HEK293 (cell line): ENCODE measurements around the gene HYI.

Experiments used
- TCF7L2 ChIP-seq: IDR thresholded peaks from 2 replicates; pipeline ENCODE4 v1.6.1; 2011; ENCODE audit warnings: low read depth, mild to moderate bottlenecking, inconsistent platforms, low read length, moderate library complexity, borderline replicate concordance
- YY1 ChIP-seq: fragments of 450-650 bp; formaldehyde crosslinking; IDR thresholded peaks from 2 replicates; pipeline ENCODE4 v1.5.1; 2018; ENCODE audit warnings: missing biosample characterization, missing genetic modification characterization
- ZFP41 ChIP-seq: fragments of 450-650 bp; formaldehyde crosslinking; IDR thresholded peaks from 2 replicates; pipeline ENCODE4 v1.5.1; 2016; ENCODE audit warnings: missing biosample characterization, missing genetic modification characterization, borderline replicate concordance
- ZNF140 ChIP-seq: fragments of 450-650 bp; formaldehyde crosslinking; IDR thresholded peaks from 2 replicates; pipeline ENCODE4 v1.5.1; 2016; ENCODE audit warnings: missing biosample characterization, missing genetic modification characterization
- ZNF214 ChIP-seq: fragments of 450-650 bp; formaldehyde crosslinking; IDR thresholded peaks from 2 replicates; pipeline ENCODE4 v1.5.1; 2017; ENCODE audit warnings: missing biosample characterization, mild to moderate bottlenecking, missing genetic modification characterization, borderline replicate concordance
- ZNF292 ChIP-seq: fragments of 450-650 bp; formaldehyde crosslinking; IDR thresholded peaks from 2 replicates; pipeline ENCODE4 v1.5.1; 2016; ENCODE audit warnings: low read depth, missing biosample characterization, missing genetic modification characterization, borderline replicate concordance
- ZNF311 ChIP-seq: fragments of 450-650 bp; formaldehyde crosslinking; IDR thresholded peaks from 2 replicates; pipeline ENCODE4 v1.5.1; 2017; ENCODE audit warnings: missing biosample characterization, missing genetic modification characterization, borderline replicate concordance
- TF ChIP-seq, protein P1 (sequence below): fragments of 450-650 bp; formaldehyde crosslinking; IDR thresholded peaks from 2 replicates; pipeline ENCODE4 v1.5.1; 2016; ENCODE audit warnings: missing biosample characterization, missing genetic modification characterization
- TF ChIP-seq, protein P2 (sequence below): fragments of 450-650 bp; formaldehyde crosslinking; optimal IDR thresholded peaks from 2 replicates; pipeline ENCODE3; 2016; ENCODE audit warnings: missing biosample characterization, mild to moderate bottlenecking, missing genetic modification characterization
- TF ChIP-seq, protein P3 (sequence below): fragments of 450-650 bp; formaldehyde crosslinking; IDR thresholded peaks from 2 replicates; pipeline ENCODE4 v1.5.1; 2016; ENCODE audit warnings: missing biosample characterization, missing genetic modification characterization, low read depth
- TF ChIP-seq, protein P4 (sequence below): fragments of 450-650 bp; formaldehyde crosslinking; IDR thresholded peaks from 2 replicates; pipeline ENCODE4 v1.5.1; 2016; ENCODE audit warnings: missing biosample characterization, missing genetic modification characterization

DNA sequence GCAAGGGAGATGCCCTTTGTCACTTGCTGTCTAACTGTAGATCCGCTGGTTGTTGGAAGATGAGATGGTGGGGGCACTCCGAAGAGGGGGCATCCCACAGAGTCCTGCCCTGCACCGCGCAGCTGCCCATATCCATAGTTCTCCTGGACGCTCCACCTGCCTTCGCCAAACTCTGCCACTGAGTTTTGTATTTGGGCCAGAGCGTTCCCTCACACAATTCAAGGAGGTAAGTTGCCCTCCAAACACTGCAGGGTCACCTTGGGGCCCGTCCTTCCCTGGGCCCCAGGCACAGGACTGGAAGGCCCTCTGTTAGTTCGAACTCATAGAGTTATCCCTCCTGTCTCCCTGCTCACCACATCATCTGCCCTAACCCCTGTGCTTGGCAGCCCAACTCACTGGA lies 22.1 kb downstream of the HYI start:
- TF ChIP-seq ZNF311 (tag by site-specific recombination) (no peak), ZNF140 (tag by site-specific recombination) (no peak), ZFP41 (tag by site-specific recombination) (no peak), ZNF214 (tag by site-specific recombination) (no peak), YY1 (tag by site-specific recombination) (no peak), TCF7L2 (no peak), ZNF292 (tag by site-specific recombination) (no peak)
- TF ChIP-seq, protein P1, sequence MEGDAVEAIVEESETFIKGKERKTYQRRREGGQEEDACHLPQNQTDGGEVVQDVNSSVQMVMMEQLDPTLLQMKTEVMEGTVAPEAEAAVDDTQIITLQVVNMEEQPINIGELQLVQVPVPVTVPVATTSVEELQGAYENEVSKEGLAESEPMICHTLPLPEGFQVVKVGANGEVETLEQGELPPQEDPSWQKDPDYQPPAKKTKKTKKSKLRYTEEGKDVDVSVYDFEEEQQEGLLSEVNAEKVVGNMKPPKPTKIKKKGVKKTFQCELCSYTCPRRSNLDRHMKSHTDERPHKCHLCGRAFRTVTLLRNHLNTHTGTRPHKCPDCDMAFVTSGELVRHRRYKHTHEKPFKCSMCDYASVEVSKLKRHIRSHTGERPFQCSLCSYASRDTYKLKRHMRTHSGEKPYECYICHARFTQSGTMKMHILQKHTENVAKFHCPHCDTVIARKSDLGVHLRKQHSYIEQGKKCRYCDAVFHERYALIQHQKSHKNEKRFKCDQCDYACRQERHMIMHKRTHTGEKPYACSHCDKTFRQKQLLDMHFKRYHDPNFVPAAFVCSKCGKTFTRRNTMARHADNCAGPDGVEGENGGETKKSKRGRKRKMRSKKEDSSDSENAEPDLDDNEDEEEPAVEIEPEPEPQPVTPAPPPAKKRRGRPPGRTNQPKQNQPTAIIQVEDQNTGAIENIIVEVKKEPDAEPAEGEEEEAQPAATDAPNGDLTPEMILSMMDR (tag by site-specific recombination): no peak
- TF ChIP-seq, protein P2, sequence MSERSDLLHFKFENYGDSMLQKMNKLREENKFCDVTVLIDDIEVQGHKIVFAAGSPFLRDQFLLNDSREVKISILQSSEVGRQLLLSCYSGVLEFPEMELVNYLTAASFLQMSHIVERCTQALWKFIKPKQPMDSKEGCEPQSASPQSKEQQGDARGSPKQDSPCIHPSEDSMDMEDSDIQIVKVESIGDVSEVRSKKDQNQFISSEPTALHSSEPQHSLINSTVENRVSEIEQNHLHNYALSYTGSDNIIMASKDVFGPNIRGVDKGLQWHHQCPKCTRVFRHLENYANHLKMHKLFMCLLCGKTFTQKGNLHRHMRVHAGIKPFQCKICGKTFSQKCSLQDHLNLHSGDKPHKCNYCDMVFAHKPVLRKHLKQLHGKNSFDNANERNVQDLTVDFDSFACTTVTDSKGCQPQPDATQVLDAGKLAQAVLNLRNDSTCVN: no peak
- TF ChIP-seq, protein P3, sequence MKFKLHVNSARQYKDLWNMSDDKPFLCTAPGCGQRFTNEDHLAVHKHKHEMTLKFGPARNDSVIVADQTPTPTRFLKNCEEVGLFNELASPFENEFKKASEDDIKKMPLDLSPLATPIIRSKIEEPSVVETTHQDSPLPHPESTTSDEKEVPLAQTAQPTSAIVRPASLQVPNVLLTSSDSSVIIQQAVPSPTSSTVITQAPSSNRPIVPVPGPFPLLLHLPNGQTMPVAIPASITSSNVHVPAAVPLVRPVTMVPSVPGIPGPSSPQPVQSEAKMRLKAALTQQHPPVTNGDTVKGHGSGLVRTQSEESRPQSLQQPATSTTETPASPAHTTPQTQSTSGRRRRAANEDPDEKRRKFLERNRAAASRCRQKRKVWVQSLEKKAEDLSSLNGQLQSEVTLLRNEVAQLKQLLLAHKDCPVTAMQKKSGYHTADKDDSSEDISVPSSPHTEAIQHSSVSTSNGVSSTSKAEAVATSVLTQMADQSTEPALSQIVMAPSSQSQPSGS: no peak
- TF ChIP-seq, protein P4, sequence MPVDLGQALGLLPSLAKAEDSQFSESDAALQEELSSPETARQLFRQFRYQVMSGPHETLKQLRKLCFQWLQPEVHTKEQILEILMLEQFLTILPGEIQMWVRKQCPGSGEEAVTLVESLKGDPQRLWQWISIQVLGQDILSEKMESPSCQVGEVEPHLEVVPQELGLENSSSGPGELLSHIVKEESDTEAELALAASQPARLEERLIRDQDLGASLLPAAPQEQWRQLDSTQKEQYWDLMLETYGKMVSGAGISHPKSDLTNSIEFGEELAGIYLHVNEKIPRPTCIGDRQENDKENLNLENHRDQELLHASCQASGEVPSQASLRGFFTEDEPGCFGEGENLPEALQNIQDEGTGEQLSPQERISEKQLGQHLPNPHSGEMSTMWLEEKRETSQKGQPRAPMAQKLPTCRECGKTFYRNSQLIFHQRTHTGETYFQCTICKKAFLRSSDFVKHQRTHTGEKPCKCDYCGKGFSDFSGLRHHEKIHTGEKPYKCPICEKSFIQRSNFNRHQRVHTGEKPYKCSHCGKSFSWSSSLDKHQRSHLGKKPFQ (tag by site-specific recombination): no peak
